ENCODE data around the gene PGBD5. TPM values are rescaled to one million over a fixed set of nuclear protein-coding genes. Genes with fewer than 3 reads are reported as not detected.

Gene PGBD5
- total RNA-seq, 6 experiments from 2014 or later = 0.05 TPM; not detected in 5

DNA sequence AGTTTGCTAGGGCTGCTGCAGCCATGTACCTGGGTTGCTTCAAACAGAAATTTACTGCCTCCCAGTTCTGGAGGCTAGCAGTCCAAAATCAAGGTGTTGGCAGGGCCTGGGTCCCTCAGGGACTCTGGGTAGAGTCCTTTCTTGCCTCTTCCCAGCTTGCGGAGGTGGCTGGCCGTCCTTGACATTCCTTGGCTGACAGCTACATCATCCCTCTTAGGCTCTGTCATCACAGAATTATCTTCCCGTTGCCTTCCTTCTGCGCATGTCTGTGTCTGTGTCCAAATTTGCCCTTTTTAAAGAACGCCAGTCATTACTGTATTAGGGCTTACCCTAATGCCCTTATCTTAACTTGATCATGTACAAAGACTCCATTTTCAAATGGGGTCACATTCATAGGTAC, 37.6 kb upstream of the PGBD5 start:
- no peak for DNase-seq
- Mint-ChIP-seq H3K27me3 (ENCODE audit: insufficient read depth) (no peaks in the 10 kb centered on the region; the same call in 1 of the 2 replicates), H3K4me1 (ENCODE audit: low read depth) (no peaks in the 10 kb centered on the region), H3K36me3 (ENCODE audit: low read depth) (no peaks in the 10 kb centered on the region), H3K9me3 (peaks cover 55% of the 10 kb centered on the region), H3K27ac (no peak overlapping the region), H3K4me3 (no peak overlapping the region)
- TF ChIP-seq, protein P1, sequence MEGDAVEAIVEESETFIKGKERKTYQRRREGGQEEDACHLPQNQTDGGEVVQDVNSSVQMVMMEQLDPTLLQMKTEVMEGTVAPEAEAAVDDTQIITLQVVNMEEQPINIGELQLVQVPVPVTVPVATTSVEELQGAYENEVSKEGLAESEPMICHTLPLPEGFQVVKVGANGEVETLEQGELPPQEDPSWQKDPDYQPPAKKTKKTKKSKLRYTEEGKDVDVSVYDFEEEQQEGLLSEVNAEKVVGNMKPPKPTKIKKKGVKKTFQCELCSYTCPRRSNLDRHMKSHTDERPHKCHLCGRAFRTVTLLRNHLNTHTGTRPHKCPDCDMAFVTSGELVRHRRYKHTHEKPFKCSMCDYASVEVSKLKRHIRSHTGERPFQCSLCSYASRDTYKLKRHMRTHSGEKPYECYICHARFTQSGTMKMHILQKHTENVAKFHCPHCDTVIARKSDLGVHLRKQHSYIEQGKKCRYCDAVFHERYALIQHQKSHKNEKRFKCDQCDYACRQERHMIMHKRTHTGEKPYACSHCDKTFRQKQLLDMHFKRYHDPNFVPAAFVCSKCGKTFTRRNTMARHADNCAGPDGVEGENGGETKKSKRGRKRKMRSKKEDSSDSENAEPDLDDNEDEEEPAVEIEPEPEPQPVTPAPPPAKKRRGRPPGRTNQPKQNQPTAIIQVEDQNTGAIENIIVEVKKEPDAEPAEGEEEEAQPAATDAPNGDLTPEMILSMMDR (IDR thresholded peaks at IDR 0.05) = no peak

DNA sequence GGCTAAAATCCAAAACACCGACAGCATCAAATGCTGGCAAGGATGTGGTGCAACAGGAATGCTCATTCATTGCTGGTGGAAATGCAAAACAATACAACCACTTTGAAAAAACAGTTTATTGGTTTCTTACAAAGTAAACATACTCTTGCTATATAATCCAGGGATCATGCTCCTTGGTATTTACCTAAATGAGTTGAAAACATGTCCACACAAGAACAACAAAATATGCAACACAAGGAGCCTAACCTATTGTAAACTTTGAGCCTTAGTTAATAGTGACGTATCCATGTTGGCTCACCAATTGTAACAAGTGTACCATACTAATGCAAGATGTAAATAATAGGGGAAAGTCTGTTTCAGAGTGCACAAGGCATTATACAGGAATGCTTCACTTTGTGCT, 37.2 kb upstream of the PGBD5 start:
- DNase-seq = no peak
- H3K9me3 Mint-ChIP-seq = peaks cover 55% of the 10 kb centered on the region
- no peaks in the 10 kb centered on the region; the same call in 1 of the 2 replicates for H3K27me3 Mint-ChIP-seq (ENCODE audit: insufficient read depth)
- H3K4me1 Mint-ChIP-seq (ENCODE audit: low read depth) = no peaks in the 10 kb centered on the region
- no peak overlapping the region for H3K4me3 Mint-ChIP-seq
- H3K36me3 Mint-ChIP-seq (ENCODE audit: low read depth) = no peaks in the 10 kb centered on the region
- TF ChIP-seq, protein P1 (IDR thresholded peaks at IDR 0.05) = no peak
- no peak overlapping the region for H3K27ac Mint-ChIP-seq

DNA sequence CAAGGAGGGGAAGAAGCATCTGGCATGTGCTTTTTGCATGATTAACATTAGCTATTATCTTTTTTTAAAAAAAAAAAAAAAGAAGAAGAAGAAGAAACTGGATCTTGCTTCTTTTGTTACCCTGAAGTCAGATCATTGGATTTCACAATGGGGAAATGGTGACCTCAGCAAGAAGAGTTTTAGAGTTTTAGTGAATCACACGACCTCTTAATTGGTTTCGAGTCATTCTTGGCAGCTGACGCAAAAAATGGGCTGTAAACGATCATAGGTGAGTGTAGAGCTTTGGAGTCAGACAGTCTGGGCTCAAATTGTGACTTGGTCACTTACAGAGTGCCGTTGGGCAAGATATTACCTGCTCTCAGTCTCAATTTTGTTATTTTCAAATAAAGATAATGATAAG, 33.3 kb upstream of the PGBD5 start:
- H3K9me3 Mint-ChIP-seq = peaks cover 66% of the 10 kb centered on the region
- H3K4me3 Mint-ChIP-seq = no peak overlapping the region
- TF ChIP-seq, protein P1 (IDR thresholded peaks at IDR 0.05) = no peak
- H3K36me3 Mint-ChIP-seq (ENCODE audit: low read depth) = no peaks in the 10 kb centered on the region
- no peaks in the 10 kb centered on the region for H3K4me1 Mint-ChIP-seq (ENCODE audit: low read depth)
- H3K27ac Mint-ChIP-seq = no peak overlapping the region
- no peaks in the 10 kb centered on the region for H3K27me3 Mint-ChIP-seq (ENCODE audit: insufficient read depth)
- DNase-seq = no peak

DNA sequence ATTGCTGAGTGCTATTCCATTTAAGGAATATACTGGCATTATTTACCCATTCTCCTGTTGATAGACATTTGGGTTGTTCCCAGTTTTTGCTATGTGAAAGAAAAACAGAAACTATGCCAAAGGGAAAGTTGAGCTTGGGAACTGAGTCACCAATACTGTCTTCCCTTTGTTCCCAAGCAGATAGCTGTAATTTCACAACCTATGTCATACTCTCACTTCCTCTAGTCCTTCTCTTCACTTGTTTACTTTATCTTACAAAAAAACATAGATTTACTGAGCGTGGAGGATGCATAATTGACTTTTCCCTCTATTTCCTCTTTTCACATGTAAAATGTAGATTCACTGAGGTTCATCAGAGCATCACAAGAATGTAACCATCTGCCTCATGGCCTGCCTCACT, 32.4 kb upstream of the PGBD5 start:
- no peak overlapping the region for H3K4me3 Mint-ChIP-seq
- no peaks in the 10 kb centered on the region for H3K27me3 Mint-ChIP-seq (ENCODE audit: insufficient read depth)
- H3K4me1 Mint-ChIP-seq (ENCODE audit: low read depth) = no peaks in the 10 kb centered on the region
- TF ChIP-seq, protein P1 (IDR thresholded peaks at IDR 0.05) = no peak
- DNase-seq = no peak
- H3K9me3 Mint-ChIP-seq = peaks cover 64% of the 10 kb centered on the region
- no peak overlapping the region for H3K27ac Mint-ChIP-seq
- H3K36me3 Mint-ChIP-seq (ENCODE audit: low read depth) = no peaks in the 10 kb centered on the region

DNA sequence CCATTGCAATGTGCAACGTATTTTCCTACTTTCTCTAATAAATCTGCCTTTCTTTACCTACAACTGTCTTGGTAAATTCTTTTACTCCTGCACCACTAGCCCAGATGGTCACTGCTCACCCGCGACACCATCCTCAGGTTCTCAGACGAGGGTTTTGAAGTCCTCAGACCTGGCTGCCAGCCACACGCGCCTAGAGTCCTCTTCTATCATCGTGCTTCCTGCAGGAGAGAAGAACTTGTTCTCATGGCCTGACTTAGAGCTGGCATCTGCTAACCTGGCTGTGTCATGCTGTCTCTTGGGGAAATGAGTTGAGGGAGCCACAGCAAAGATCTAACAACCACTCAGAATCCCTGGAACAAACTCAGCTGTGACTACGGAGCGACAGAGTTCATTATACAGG, 30.3 kb upstream of the PGBD5 start:
- Mint-ChIP-seq H3K4me1 (ENCODE audit: low read depth) (no peaks in the 10 kb centered on the region), H3K27ac (no peak overlapping the region), H3K9me3 (peaks cover 68% of the 10 kb centered on the region), H3K4me3 (no peak overlapping the region), H3K27me3 (ENCODE audit: insufficient read depth) (no peaks in the 10 kb centered on the region), H3K36me3 (ENCODE audit: low read depth) (no peaks in the 10 kb centered on the region)
- TF ChIP-seq, protein P1 (IDR thresholded peaks at IDR 0.05) = no peak
- no peak for DNase-seq

DNA sequence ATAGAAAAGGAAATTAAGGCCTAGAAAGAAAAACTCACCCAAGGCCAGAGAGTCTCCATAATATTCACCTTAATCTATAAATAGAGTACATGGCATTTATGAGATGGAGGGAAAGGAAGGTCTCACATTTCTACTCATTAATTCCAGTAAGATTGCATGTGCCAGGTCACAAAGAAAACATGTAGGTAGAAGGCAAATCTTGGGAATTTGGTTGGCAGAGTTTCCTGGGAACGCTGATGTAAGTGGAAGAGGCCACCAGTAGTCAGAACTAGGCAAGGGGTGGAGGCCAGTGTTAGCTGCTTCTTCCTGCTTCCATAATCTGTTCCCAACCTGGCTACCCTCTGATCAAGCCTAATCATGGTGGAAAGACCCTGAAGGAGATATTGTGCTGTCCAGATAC, 29.2 kb upstream of the PGBD5 start:
- Mint-ChIP-seq H3K27ac (no peak overlapping the region), H3K9me3 (peaks cover 56% of the 10 kb centered on the region), H3K36me3 (ENCODE audit: low read depth) (no peaks in the 10 kb centered on the region), H3K4me3 (no peak overlapping the region), H3K27me3 (ENCODE audit: insufficient read depth) (no peaks in the 10 kb centered on the region), H3K4me1 (ENCODE audit: low read depth) (no peaks in the 10 kb centered on the region)
- no peak for DNase-seq
- TF ChIP-seq, protein P1 (IDR thresholded peaks at IDR 0.05) = no peak
